Thoracic aorta endothelial cell (primary cell): Measurements from ENCODE around the gene F8A1. TPM values are rescaled to one million over a fixed set of nuclear protein-coding genes. Genes with fewer than 3 reads are reported as not detected.

ENCODE experiments used
- small RNA-seq: library from RNA; depleted of rRNA; stranded (forward); fragments of <200 nt; gene quantifications from one replicate; pipeline ENCODE3, GENCODE V24; 2012
- total RNA-seq: library from RNA; depleted of rRNA; stranded (reverse); fragments of >200 nt; gene quantifications from 2 replicates; pipeline ENCODE4 v1.2.3, GENCODE V29; 2012

F8A1 gene
- total RNA-seq = 2.3 and 3.4 TPM in 2 replicates

DNA sequence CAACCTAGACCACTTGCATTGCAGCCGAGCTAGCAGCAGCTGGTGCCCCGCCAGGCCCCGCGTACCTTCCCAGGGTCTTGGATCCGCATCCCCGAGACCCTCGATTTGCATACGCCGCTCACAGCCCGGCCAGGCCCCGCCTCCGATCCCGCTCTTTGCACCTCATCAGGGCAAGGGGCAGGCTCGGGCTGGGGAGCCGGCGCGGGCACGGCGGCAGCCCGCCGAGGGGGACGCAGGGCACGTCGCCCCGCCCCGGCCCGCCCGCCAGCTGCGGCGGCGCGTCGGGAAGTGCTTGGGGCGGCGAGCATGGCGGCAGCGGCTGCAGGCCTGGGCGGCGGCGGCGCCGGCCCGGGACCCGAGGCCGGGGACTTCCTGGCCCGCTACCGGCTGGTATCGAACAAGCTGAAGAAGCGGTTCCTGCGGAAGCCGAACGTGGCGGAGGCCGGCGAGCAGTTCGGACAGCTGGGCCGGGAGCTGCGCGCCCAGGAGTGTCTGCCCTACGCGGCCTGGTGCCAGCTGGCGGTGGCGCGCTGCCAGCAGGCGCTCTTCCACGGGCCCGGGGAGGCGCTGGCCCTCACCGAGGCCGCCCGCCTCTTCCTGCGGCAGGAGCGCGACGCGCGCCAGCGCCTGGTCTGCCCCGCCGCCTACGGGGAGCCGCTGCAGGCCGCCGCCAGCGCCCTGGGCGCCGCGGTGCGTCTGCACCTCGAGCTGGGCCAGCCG, at the start of gene F8A1:
TSS of gene F8A1 (plus strand) at position 287 of the 720 bp plus-strand sequence. CDS start at position 307, 20 bp downstream.

Small RNA genes lying within 50 kb of the gene (small RNA-seq; reads per million reads assigned to genes)
- gene MIR1184-1 = not detected

Other genes with a start within 250 kb of the F8A1 start
- gene CTAG2, start 232.8 kb upstream of the F8A1 start, total RNA-seq = not detected in 2 replicates
- 4.1 and 4.7 TPM in 2 replicates for gene GAB3, start 135.3 kb upstream of the F8A1 start, total RNA-seq
- gene DKC1, start 123.5 kb upstream of the F8A1 start, total RNA-seq = 68.1 and 109 TPM in 2 replicates
- 23.0 and 27.5 TPM in 2 replicates for gene MPP1, start 80.9 kb upstream of the F8A1 start, total RNA-seq
- not detected in 2 replicates for gene SMIM9, start 51.7 kb upstream of the F8A1 start, total RNA-seq
- 1.0 and 2.4 TPM in 2 replicates for gene F8, start 136.4 kb downstream of the F8A1 start, total RNA-seq
- 45.2 and 49.9 TPM in 2 replicates for gene FUNDC2, start 140.5 kb downstream of the F8A1 start, total RNA-seq
- gene CMC4, start 184.8 kb downstream of the F8A1 start, total RNA-seq = 10.6 and 10.8 TPM in 2 replicates
- 2.3 and 3.6 TPM in 2 replicates for gene MTCP1, start 184.8 kb downstream of the F8A1 start, total RNA-seq
- 26.2 and 36.1 TPM in 2 replicates for gene BRCC3, start 185.2 kb downstream of the F8A1 start, total RNA-seq